Testis (tissue), 2 donors: ENCODE data around the gene PSG2.

Source experiments
- CTCF ChIP-seq, 3 experiments: fragments of 450-650 bp in 2 of 3; fragments of 200-600 bp in 1 of 3; sonication (generic) in 1 of 3; IDR thresholded peaks; one replicate each; pipeline ENCODE4 v1.5.1; 2016 to 2019; ENCODE audit warnings: antibody characterized with exemption in 3 of 3, mild to moderate bottlenecking in 2 of 3, moderate library complexity in 1 of 3
- POLR2A ChIP-seq: fragments of 450-650 bp; IDR thresholded peaks from one replicate; pipeline ENCODE4 v1.6.1; 2017; ENCODE audit warnings: antibody characterized with exemption, mild to moderate bottlenecking, moderate library complexity

DNA sequence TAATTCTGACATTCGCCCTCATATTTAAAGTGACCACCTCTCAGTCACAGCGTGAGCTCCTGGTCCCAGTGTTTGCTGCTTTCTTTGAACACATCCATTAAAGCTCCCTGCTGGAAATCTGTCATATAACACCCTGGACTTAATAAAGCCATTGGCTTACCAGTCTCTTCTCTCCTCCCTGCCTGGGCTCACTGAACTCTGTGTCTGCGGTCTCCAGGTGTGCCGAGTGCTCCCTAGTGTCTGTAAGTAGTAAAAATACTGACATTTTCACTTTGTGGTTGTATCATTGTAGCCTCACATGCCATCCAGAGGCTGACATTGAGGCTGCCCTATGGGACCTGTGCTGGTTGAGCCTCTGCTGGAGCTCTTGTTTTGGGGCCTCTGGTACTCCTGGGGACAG lies 53.6 kb downstream of the PSG2 start:
- TF ChIP-seq POLR2A: no peak
- TF ChIP-seq CTCF (IDR thresholded peaks at IDR 0.05): no peak
